NCI-H526 (cell line): ENCODE data around the gene NEK5.
"Not testable (repeated sequence)": the region's sequence is repeated elsewhere in the genome, so short reads cannot be mapped to it uniquely, and the experiment has no call there.

Experiments
- DNase-seq, 2 experiments: peaks; one replicate each; lab custom pipeline; 2025; lab: John Stamatoyannopoulos, UW

Gene NEK5

DNA sequence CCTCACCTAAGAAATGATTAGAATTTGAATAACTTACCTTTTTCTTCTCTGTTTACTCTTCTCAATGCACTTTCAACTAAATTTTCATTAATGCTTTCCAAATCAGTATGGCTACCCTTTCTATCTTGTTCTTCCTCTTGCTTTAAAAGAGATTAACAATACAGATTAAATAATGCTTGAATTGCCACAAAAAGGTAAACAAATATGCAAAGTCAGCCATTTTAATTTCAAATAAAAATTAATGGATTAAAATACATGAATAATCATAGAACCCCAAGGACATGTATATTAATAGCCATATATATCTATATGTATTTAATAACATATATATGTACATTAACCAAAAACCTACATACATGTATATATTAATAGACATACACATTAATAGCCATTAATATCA, 7.9 kb upstream of the NEK5 start:
- DNase-seq, result no peak

DNA sequence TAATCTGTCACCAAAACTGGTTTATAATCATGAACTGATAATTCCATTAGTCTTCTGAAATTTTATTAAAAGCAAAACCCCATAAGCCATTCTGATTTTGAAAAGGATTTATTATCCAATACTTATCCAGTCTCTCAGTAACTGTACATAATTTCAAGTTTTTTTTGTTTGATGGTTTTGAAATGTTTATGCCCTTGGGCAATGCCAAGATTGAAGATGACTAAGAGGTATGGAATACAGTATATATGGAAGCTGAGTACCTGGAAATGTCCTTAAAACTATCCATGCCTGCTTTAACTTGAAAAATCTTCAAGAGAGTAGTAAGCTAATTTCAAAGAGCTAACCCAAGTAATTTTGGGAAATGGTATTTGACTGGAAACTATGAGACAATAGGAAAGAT, 1.8 kb upstream of the NEK5 start:
- DNase-seq, result no peak

DNA sequence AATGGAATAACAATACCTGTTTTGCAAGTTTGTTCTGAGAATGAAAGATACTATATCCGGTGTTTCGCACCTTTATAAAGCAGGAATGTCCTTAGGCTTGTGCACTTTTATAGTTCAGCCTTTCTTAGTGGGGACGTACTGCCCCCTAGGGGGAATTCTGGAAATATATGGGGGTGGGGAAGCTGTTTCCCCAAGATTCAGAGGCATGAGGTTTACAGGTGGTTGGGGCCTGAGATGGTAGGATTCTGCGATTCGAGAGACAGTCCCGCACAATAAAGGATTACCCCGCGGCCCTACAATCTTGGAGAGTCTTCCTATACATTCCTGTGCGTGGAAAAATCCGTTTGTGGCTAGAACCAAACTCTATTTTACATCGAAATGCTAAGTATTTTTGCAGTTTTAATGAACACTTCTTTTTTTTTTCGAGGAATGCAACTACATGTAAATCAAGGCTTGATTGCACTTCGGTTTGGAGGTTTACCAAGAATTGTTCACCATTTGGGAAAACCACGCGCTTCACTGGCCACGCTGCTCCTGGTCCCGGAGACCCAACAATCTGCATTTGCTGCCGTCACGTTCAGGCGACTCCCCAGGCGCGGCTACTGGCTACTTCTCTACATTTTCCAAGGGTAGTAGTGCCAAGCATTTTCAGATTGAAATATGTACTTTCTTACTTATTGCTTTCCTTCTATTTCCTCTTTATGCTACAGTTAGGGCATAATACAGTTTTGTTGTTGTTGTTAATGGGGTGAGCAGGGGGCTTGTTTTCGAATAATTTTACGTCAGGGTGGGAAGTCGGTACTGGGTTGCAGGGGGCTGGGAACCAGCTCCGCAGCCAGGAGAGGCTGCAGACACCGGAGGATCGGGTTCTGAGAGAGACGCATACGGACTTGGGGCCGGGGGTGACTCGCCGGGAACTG, 830 bp downstream of the NEK5 start:
- DNase-seq, result peak; percentile 75 to 91

DNA sequence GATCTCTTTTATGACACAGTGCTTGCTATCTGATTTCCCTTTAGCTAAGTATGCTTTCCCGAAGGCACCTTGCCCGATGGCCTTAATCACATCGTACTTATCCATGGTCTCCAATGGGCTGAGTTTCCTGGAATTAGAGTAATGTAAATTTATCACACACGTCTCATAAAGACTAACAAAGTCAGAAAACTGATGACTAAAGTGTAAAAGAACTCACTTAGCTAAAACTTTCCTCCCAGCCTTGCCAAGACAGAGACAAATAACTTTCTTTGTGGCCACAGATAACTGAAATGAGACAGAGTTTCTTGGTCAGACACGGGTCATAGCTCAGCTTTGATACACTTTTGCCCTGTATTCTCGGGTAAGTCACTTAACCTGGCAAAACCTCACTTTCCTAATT, 1.5 kb downstream of the NEK5 start:
- DNase-seq, result no peak

DNA sequence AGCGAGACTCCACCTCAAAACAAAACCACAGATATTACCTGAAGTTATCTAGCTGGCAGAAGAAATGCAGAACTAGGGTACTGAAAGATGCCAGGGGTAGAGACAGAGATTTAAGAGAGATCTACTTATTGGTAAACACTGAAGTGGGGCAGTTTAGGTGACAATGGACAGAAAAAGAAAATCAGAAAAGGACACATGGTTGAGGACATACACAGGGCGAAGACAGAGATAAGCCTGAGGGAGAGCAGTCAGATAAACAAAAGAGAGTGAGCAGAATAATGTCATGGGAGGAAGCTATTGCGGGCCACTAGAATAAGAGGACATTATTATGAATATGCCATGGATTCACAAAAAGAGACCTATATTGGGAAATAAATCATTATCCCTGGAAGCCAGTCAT, 3.3 kb downstream of the NEK5 start:
- no peak for DNase-seq

DNA sequence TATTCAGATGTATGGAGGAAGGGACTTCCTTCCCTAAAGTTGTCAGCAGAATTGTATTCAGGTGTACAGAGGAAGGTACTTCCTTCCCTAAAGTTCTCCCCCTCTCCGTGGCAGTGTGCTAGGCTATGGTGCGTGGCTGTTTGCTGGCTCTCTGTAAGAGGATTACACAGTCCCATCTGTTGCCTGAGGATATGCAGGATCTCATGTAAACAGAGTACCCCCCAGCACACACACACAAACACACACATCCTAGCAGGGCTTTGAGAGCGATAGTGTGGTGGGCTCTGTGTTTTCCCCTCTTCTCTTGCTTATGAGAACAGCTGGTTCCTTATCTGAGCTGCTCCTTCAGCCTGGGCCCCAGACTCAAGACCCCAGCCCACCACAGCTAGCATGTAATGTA, 10.3 kb downstream of the NEK5 start:
- DNase-seq, result no peak

DNA sequence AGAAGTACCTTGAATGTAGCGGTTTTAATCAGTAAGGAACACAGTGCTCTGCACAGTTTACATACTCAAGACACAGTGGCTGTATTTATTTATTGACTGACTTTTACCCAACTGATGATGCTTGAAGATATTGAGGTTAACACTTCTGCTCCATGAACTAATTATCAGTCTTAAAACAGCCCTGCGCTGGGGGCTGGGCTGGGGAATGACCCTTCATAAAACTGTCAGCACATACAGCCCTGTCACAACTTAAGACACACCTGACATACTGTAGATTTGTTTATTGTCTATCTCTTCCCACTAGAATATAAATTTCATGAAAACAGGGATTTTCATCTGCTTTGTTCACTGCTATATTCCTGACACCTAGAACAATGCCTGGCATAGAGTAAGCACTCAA, 10.8 kb downstream of the NEK5 start:
- no peak for DNase-seq

DNA sequence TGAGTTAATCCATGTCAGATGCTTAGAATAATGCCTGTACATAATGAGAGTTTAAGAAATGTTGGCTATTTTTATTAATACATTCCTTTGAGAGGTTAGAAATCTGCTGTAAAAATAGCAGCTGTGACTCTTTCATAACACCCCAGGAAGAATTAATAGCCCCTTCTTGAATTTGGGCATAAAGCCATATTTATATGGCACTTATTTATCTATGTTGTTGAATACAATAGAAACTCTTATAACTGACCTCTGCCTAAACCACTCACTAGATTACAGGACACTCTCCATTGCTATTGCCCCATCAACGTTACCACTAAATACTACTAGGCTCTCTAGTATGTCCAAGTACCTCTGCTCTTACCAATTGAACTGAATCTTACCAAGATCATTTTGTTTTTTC, 16.3 kb downstream of the NEK5 start:
- no peak for DNase-seq

DNA sequence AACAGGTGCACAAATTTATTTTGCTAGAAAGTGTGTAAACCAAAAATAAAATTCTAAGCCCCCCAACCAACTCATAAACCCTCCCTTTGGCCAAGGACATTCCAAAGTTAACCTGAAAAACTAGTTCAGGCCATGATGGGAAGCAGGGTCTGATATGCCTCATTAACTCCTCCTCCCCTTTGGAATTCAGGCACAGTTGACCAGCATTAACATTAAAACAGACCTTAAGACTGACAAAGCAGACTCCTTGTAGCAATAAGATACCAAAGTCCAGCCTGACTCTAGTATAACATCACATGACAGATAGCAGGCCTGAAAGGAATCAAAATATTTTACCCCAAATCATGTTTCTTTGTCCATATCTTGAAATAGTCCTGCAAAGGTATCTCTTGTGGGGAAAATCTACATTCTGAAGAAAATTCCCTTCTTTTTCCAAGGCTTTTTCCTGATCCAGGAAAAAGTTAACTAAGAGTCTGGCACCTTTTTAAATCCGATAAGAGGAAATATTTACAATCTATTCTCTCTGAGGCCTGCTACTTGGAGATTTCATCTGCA, 19.7 kb downstream of the NEK5 start:
- DNase-seq, result peak in 1 of 2 experiments; percentile 12

DNA sequence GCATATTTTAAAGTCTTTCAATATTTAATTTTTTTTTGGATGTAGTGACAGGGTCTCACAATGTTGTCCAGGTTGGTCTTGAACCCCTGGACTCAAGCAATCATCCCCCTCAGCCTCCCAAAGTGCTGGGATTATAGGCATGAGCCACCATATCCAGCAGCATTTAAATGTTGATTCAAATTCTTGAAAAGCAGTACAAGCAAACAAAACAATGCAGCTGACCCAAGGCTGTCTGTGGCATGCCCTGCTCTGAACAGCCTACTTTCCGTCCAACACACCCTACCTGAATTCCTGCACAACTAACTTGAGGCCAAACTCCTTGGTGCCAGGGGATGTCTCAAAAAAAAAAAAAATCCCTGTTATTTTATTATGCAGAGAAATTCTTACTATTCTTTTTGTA, 23.0 kb downstream of the NEK5 start:
- no peak for DNase-seq

DNA sequence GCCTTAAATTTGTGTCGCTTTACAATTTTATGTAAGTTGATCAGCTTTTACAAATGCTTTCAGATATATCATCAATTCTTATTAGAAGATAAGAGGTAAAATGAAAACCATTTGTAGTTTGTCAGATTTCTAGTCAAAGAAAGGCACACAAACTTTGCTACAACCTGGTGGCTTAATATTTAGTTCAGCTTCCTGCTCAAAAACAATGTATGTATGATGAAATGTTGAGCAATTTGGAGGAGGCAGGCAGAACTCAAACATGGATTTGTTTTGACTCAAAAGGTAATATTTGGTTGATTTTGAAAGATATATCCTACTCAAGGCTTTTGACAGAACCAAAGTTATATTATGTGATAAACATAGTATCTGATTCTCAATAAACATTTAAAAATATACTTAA, 24.2 kb downstream of the NEK5 start:
- DNase-seq, result no peak

DNA sequence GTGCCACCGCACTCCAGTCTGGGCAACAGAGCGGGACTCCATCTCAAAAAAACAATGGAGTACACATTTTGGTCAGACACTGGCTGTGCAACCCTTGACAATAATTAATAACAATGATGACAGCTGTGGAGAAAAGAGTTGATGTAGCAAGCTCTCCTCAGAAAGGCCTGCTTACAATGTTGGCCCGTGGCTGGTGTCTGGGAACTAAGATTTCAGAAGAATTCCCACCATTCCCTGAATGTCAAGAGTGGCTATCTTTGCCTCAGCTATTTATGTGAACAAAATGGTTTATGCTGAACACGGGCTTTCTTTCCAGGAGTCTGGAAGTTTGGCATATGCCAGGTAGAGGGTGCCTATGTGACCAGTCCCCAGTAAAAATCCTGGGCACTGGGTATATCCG, 25.5 kb downstream of the NEK5 start:
- DNase-seq, result no peak

DNA sequence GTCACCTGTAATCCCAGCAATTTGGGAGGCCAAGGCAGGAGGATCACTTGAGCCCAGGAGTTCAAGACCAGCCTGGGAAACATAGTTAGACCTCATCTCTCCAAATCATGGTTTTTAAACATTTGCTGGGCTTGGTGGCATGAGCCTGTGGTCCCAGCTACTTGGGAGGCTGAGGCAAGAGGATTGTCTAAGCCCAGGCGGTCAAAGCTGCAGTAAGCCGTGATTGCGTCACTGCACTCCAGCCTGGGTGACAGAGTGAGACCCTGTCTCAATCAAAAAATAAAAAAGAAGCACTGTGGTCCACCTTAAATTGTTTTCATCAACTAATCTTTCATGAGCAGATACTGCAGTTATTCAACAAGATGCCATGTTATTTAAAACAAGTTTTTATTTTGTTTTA, 26.4 kb downstream of the NEK5 start:
- DNase-seq, result not testable (repeated sequence)

DNA sequence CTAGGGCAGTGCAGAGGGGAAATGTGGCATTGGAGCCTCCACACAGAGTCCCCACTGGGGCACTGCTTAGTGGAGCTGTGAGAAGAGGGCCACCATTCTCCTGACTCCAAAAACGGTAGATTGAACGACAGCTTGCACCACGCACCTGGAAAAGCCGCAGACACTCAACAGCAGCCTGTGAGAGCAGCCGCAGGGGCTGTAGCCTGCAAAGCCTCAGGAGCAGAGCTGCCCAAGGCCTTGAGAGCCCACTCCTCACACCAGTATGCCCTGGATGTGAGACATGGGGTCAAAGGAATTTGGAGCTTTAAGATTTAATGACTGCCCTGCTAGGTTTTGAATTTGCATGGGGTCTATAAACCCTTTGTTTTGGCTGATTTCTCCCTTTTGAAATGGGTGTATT, 31.7 kb downstream of the NEK5 start:
- no peak for DNase-seq

DNA sequence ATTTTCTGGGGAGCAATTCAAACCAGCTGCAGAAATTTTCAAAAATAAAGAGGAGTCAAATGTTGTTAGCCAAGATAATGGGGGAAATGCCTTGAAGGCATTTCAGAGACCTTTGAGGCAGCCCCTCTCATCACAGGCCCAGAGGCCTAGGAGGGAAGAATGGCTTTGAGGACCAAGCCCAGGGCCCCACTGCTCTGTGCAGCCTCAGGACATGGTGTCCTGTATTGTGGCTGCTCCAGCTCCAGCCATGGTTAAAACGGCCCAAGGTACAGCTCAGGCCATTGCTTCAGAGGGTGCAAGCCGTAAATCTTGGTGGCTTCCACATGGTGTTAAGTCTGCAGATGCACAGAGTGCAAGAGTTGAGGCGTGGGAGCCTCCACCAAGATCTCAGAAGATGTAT, 32.1 kb downstream of the NEK5 start:
- DNase-seq, result no peak

DNA sequence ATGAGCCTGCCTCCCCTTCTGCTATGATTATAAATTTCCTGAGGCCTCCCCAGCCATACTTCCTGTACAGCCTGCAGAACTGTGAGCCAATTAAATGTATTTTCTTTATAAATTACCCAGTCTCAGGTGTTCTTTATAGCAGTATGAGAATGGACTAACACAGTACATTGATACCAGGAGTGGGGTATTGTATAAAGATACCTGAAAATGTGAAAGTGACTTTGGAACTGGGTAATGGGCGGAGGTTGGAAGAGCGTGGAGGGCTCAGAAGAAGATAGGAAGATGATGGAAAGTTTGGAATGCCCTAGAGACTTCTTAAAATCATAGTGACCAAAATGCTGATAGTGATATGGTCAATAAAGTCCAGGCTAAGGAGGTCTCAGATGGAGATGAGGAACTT, 32.8 kb downstream of the NEK5 start:
- DNase-seq, result no peak

DNA sequence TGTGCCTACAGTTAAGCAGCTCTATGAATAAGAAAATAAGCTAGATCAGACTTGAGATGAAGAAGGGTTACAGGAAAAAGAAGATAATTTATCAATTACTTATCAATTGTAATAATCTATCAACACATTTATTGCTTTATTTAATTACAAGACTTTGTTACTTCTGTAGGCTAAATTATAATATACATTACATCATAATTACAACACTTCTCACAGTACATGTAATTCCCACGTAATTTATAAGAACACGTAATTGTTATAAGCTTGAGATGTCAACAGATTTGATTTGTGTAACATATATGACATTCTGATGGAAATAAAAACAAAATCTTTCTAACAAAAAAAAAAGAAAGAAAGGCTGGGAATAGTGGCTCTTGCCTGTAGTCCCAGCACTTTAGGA, 36.8 kb downstream of the NEK5 start:
- DNase-seq, result no peak

DNA sequence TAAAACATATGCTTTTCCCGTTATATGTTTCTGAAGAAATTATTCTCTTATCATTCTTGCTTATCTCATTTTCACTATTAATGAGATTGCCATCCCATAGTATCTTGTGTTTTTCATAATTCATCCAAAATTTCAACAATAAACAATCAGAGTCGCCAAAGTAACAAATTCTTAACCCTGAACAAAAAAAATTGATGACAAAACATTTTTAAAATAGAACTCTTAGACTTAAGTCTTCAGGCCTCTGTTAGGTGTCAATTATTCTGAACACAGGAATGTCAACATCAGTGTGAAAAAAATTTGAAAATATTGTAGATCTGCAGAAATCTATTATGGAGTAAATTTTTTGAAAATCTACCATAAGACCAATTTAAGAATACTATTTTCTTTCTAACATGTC, 37.4 kb downstream of the NEK5 start:
- DNase-seq, result no peak

DNA sequence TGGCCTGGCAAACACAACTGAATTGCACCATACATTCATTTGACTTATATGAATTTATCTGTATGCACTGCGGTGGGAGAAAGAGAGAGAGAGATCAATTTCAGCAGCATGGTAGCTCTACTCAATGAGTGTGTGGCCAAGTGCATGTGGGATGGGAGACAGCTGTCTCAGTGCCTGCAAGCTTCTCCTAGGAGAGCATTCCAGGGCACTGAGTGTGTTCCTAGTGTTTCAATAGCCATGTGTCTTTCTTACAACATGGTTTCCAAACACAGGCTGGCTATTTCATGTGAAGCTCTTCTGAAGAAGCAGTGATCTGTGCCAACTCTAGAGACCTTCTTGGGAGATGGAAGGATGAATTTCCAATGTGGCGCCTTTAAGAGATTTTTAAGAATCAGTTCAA, 43.5 kb downstream of the NEK5 start:
- DNase-seq, result no peak

DNA sequence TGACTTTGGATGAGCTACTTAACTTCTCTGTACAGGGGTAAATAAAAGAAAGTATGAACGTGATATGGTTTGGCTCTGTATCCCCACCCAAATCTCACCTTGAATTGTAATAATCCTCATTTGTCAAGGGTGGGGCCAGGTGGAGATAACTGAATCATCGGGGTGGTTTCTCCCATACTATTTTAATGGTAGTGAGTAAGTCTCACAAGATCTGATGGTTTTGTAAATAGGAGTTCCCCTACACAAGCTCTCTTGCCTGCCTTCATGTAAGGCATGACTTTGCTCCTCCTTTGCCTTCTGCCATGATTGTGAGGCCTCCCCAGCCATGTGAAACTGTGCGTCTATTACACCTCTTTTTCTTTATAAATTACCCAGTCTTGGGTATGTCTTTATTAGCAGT, 43.9 kb downstream of the NEK5 start:
- DNase-seq, result not testable (repeated sequence)

DNA sequence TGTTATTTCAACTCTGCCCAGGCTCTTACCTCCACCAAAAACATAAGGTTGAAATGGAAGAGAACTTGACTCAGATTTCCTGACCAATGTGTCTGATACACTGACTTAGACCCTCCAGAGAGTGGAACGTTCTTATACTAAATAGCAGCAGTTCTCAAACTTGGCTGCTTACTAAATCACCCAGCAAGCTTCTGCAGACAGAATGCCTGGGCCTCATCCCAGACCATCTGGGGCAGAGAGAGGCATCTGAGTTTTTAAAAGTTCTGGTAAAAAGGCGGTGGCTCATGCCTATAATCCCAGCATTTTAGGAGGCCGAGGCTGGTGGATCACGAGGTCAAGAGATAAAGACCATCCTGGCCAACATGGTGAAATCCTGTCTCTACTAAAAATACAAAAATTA, 46.3 kb downstream of the NEK5 start:
- DNase-seq, result no peak

DNA sequence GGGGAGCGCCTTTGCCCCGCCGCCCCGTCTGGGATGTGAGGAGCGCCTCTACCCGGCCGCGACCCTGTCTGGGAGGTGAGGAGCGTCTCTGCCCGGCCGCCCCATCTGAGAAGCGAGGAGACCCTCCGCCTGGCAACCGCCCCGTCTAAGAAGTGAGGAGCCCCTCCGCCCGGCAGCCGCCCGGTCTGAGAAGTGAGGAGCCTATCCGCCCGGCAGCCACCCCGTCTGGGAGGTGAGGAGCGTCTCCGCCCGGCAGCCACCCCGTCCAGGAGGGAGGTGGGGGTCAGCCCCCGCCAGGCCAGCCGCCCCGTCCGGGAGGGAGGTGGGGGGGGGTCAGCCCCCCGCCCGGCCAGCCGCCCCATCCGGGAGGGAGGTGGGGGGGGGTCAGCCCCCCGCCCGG, 49.0 kb downstream of the NEK5 start:
- DNase-seq, result not testable (repeated sequence)

DNA sequence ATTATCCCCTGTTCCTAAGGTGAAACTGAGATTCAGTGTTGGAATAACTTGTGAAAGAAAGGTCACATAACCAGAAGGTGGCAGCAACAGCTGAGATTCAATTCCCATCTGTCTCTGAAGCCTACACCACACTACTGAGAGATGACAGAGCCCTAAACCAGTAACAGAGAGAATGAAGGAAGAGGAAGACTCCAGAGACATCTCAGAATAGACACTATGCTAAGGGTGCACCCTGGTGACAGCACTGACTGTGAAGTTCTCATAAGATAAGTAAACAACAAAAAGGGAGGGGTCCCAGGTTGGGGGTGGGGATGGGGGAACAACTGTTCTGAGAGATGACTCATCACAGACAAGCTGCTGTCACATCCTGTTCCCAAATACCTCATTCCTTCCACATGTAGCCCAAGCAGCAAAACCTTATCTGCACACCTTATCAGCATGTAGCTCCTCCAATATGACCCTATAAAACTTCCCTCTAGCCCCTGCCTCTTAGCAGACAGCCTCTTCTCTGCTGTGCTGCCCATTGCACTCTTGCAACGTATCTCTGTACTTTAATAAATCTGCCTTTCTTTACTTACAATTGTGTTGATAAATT, 57.8 kb downstream of the NEK5 start:
- peak in 1 of 2 experiments; percentile 38 for DNase-seq
